Keratinocyte (primary cell): ENCODE results near the gene FAF1.

ENCODE experiments used
- EZH2 ChIP-seq: IDR thresholded peaks from one replicate; pipeline ENCODE4 v1.6.1; 2012; ENCODE audit warnings: inconsistent platforms, mild to moderate bottlenecking, low read length, moderate library complexity
- TF ChIP-seq, protein P1 (sequence below), 3 experiments: IDR thresholded peaks in 1 of 3; conservative IDR thresholded peaks in 1 of 3; optimal IDR thresholded peaks in 1 of 3; 2 replicates in 2 of 3; 3 replicates in 1 of 3; pipeline versions ENCODE3 to v1.5.1; 2011; ENCODE audit warnings: low read length in 3 of 3, mild to moderate bottlenecking in 3 of 3, moderate library complexity in 2 of 3, control low read depth in 1 of 3, inconsistent platforms in 1 of 3; ENCODE audit not compliant: insufficient read depth in 2 of 3; ENCODE audit errors: extremely low read depth in 1 of 3

DNA sequence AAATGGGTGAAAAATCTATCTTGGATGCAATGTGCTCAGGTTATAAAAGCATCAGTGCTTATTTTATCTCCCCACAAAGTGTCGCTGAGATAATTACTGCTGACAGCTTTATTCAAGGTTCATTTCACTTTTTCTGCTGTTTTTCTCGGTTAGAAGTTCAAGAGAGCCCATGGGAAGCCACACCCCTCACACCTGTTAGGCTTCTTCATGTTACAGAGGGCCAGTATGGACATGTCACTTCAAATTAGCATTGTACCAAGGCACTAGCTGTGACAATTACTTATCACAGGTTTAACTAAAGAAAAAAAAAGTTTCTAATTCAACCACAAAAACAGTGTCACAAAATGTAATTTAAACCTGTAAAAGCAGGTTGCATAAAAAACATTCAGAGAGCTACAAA lies 349.5 kb downstream of the FAF1 start:
- TF ChIP-seq EZH2: no peak
- TF ChIP-seq, protein P1, sequence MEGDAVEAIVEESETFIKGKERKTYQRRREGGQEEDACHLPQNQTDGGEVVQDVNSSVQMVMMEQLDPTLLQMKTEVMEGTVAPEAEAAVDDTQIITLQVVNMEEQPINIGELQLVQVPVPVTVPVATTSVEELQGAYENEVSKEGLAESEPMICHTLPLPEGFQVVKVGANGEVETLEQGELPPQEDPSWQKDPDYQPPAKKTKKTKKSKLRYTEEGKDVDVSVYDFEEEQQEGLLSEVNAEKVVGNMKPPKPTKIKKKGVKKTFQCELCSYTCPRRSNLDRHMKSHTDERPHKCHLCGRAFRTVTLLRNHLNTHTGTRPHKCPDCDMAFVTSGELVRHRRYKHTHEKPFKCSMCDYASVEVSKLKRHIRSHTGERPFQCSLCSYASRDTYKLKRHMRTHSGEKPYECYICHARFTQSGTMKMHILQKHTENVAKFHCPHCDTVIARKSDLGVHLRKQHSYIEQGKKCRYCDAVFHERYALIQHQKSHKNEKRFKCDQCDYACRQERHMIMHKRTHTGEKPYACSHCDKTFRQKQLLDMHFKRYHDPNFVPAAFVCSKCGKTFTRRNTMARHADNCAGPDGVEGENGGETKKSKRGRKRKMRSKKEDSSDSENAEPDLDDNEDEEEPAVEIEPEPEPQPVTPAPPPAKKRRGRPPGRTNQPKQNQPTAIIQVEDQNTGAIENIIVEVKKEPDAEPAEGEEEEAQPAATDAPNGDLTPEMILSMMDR (optimal IDR thresholded peaks at IDR 0.05 in 1 of 3, IDR thresholded peaks at IDR 0.05 in 1 of 3, conservative IDR thresholded peaks at IDR 0.05 in 1 of 3; ENCODE audit: extremely low read depth in 1 of 3, insufficient read depth in 2 of 3, low read length in 3 of 3): no peak
